ENCODE data around the gene UCHL1.

Gene UCHL1

GRCh38 chr4:41256131-41256739, 493 bp upstream of the UCHL1 start:
- peak overlapping the region; percentile 75 for H3K4me3 ChIP-seq (ENCODE audit: low read depth, low read length)
- TF ChIP-seq CTCF (IDR thresholded peaks at IDR 0.05; ENCODE audit: low read depth, low read length, missing control alignments), result no peak
- in situ Hi-C loops (cut with HindIII; ENCODE audit: low sequenced_read_pairs), result no loop called here
- no peak for DNase-seq (ENCODE audit: low read depth)

- TF ChIP-seq CTCF (IDR thresholded peaks at IDR 0.05; ENCODE audit: low read depth, low read length, missing control alignments), result no peak
- in situ Hi-C loops (cut with HindIII; ENCODE audit: low sequenced_read_pairs), result no loop called here
- H3K4me3 ChIP-seq (ENCODE audit: low read depth, low read length), result peak overlapping the region; percentile 75
- no peak for DNase-seq (ENCODE audit: low read depth)
Observed at GRCh38 chr4:41257257-41257901, 651 bp downstream of the UCHL1 start.

GRCh38 chr4:41257906-41258305, 1.2 kb downstream of the UCHL1 start:
- peak overlapping the region; percentile 75 for H3K4me3 ChIP-seq (ENCODE audit: low read depth, low read length)
- no peak for TF ChIP-seq CTCF (IDR thresholded peaks at IDR 0.05; ENCODE audit: low read depth, low read length, missing control alignments)
- DNase-seq (ENCODE audit: low read depth), result no peak
- in situ Hi-C loops (cut with HindIII; ENCODE audit: low sequenced_read_pairs), result no loop called here

GRCh38 chr4:41258783-41259182, 2.1 kb downstream of the UCHL1 start:
- DNase-seq (ENCODE audit: low read depth), result peak; percentile 40
- peak overlapping the region; percentile 75 for H3K4me3 ChIP-seq (ENCODE audit: low read depth, low read length)
- peak; percentile 58 for TF ChIP-seq CTCF (IDR thresholded peaks at IDR 0.05; ENCODE audit: low read depth, low read length, missing control alignments)
- in situ Hi-C loops (cut with HindIII; ENCODE audit: low sequenced_read_pairs), result no loop called here

- no peak for DNase-seq (ENCODE audit: low read depth)
- in situ Hi-C loops (cut with HindIII; ENCODE audit: low sequenced_read_pairs), result no loop called here
- H3K4me3 ChIP-seq (ENCODE audit: low read depth, low read length), result no peak overlapping the region
- no peak for TF ChIP-seq CTCF (IDR thresholded peaks at IDR 0.05; ENCODE audit: low read depth, low read length, missing control alignments)
Observed at GRCh38 chr4:41260116-41260733, 3.5 kb downstream of the UCHL1 start.

GRCh38 chr4:41262198-41262597, 5.5 kb downstream of the UCHL1 start:
- no peak for DNase-seq (ENCODE audit: low read depth)
- no peak for TF ChIP-seq CTCF (IDR thresholded peaks at IDR 0.05; ENCODE audit: low read depth, low read length, missing control alignments)
- H3K4me3 ChIP-seq (ENCODE audit: low read depth, low read length), result no peak overlapping the region
- in situ Hi-C loops (cut with HindIII; ENCODE audit: low sequenced_read_pairs), result no loop called here
